Activated naive CD8-positive, alpha-beta T cell treated with anti-CD3 and anti-CD28 coated beads, Interleukin-2, amount 50 U/mL, for 24 hours (primary cell): ENCODE results near the gene ALAS1.
A peak's percentile ranks its signal among the peaks of the same experiment; 100 is the strongest.

Experiments used
- ATAC-seq: fragments of 150-1000 bp; cut with Tn5 transposase; one replicate; pipeline ENCODE4 v1.10.0; 2021
- DNase-seq: peaks from one replicate; pipeline ENCODE4 v3.0.0; 2021
- H3K27ac Mint-ChIP-seq: one replicate; pipeline ENCODE4 v1.8.0; 2021; ENCODE audit warnings: mild to moderate bottlenecking, mixed read lengths
- H3K27me3 Mint-ChIP-seq: one replicate; pipeline ENCODE4 v1.8.0; 2021; ENCODE audit warnings: mixed read lengths
- H3K36me3 Mint-ChIP-seq: one replicate; pipeline ENCODE4 v1.8.0; 2021; ENCODE audit warnings: low read depth, mixed read lengths
- H3K4me1 Mint-ChIP-seq: one replicate; pipeline ENCODE4 v1.8.0; 2021; ENCODE audit warnings: mixed read lengths
- H3K4me3 Mint-ChIP-seq: one replicate; pipeline ENCODE4 v1.8.0; 2021; ENCODE audit warnings: mild to moderate bottlenecking, moderate library complexity, mixed read lengths
- H3K9me3 Mint-ChIP-seq: one replicate; pipeline ENCODE4 v1.8.0; 2021; ENCODE audit warnings: mixed read lengths

Gene ALAS1

GRCh38 chr3:52217409-52217805 is 19.4 kb downstream of the ALAS1 start:
- H3K4me3 Mint-ChIP-seq, result peak overlapping the region; percentile 18
- ATAC-seq (no peak), DNase-seq (peak; percentile 8)
- H3K9me3 Mint-ChIP-seq, result no peaks in the 10 kb centered on the region
- H3K36me3 Mint-ChIP-seq, result peaks cover 28% of the 10 kb centered on the region
- H3K27ac Mint-ChIP-seq, result peak overlapping the region; percentile 21
- peaks cover 54% of the 10 kb centered on the region for H3K4me1 Mint-ChIP-seq
- no peaks in the 10 kb centered on the region for H3K27me3 Mint-ChIP-seq

GRCh38 chr3:52218026-52218425 is 20.1 kb downstream of the ALAS1 start:
- Mint-ChIP-seq H3K4me1 (peaks cover 59% of the 10 kb centered on the region), H3K27ac (peak overlapping the region; percentile 21), H3K9me3 (no peaks in the 10 kb centered on the region), H3K27me3 (no peaks in the 10 kb centered on the region), H3K4me3 (peak overlapping the region; percentile 18), H3K36me3 (peaks cover 24% of the 10 kb centered on the region)
- ATAC-seq, result no peak
- DNase-seq, result peak; percentile 5

GRCh38 chr3:52218454-52218853 is 20.5 kb downstream of the ALAS1 start:
- Mint-ChIP-seq H3K27ac (peak overlapping the region; percentile 18), H3K4me1 (peaks cover 63% of the 10 kb centered on the region), H3K27me3 (no peaks in the 10 kb centered on the region), H3K36me3 (peaks cover 23% of the 10 kb centered on the region), H3K4me3 (peak overlapping the region; percentile 18), H3K9me3 (no peaks in the 10 kb centered on the region)
- ATAC-seq, result peak; percentile 22
- peak; percentile 49 for DNase-seq

GRCh38 chr3:52218937-52219650 is 21.1 kb downstream of the ALAS1 start:
- Mint-ChIP-seq H3K36me3 (peaks cover 18% of the 10 kb centered on the region), H3K27ac (peak overlapping the region; percentile 18), H3K4me1 (peaks cover 69% of the 10 kb centered on the region), H3K27me3 (no peaks in the 10 kb centered on the region), H3K9me3 (no peaks in the 10 kb centered on the region), H3K4me3 (peak overlapping the region; percentile 8)
- peak; percentile 4 for DNase-seq
- ATAC-seq, result no peak

- Mint-ChIP-seq H3K4me1 (peaks cover 78% of the 10 kb centered on the region), H3K27ac (no peak overlapping the region), H3K4me3 (no peak overlapping the region), H3K27me3 (no peaks in the 10 kb centered on the region), H3K9me3 (no peaks in the 10 kb centered on the region), H3K36me3 (peaks cover 7% of the 10 kb centered on the region)
- peak; percentile 63 for ATAC-seq
- peak; percentile 94 for DNase-seq
Measured at GRCh38 chr3:52220380-52221026, 22.5 kb downstream of the ALAS1 start.

GRCh38 chr3:52221141-52221562 is 23.2 kb downstream of the ALAS1 start:
- Mint-ChIP-seq H3K4me3 (no peak overlapping the region), H3K4me1 (peaks cover 85% of the 10 kb centered on the region), H3K36me3 (peaks cover 5% of the 10 kb centered on the region), H3K9me3 (no peaks in the 10 kb centered on the region), H3K27me3 (no peaks in the 10 kb centered on the region), H3K27ac (no peak overlapping the region)
- DNase-seq (no peak), ATAC-seq (no peak)

- no peak for ATAC-seq
- peak overlapping the region; percentile 71 for H3K4me3 Mint-ChIP-seq
- H3K27ac Mint-ChIP-seq, result peak overlapping the region; percentile 31
Measured at GRCh38 chr3:52221563-52222318, 23.8 kb downstream of the ALAS1 start.

GRCh38 chr3:52222319-52223221 is 24.6 kb downstream of the ALAS1 start:
- peak overlapping the region; percentile 31 for H3K27ac Mint-ChIP-seq

More at GRCh38 chr3:52221563-52222318, 23.8 kb downstream of the ALAS1 start:
- Mint-ChIP-seq H3K36me3 (peaks cover under 1% of the 10 kb centered on the region), H3K9me3 (no peaks in the 10 kb centered on the region), H3K4me1 (peaks cover 87% of the 10 kb centered on the region), H3K27me3 (no peaks in the 10 kb centered on the region)
- DNase-seq, result peak; percentile 41

GRCh38 chr3:52223449-52224408 is 25.8 kb downstream of the ALAS1 start:
- ATAC-seq, result no peak
- no peaks in the 10 kb centered on the region for H3K36me3 Mint-ChIP-seq
- DNase-seq, result peak; percentile 2
- peaks cover 71% of the 10 kb centered on the region for H3K4me1 Mint-ChIP-seq
- H3K9me3 Mint-ChIP-seq, result no peaks in the 10 kb centered on the region
- no peaks in the 10 kb centered on the region for H3K27me3 Mint-ChIP-seq
- peak overlapping the region; percentile 41 for H3K27ac Mint-ChIP-seq
- H3K4me3 Mint-ChIP-seq, result no peak overlapping the region

More at GRCh38 chr3:52222319-52223221, 24.6 kb downstream of the ALAS1 start:
- ATAC-seq (no peak), DNase-seq (peak; percentile 3)
- H3K4me3 Mint-ChIP-seq, result peak overlapping the region; percentile 71
- H3K27me3 Mint-ChIP-seq, result no peaks in the 10 kb centered on the region
- no peaks in the 10 kb centered on the region for H3K9me3 Mint-ChIP-seq
- peaks cover 82% of the 10 kb centered on the region for H3K4me1 Mint-ChIP-seq
- no peaks in the 10 kb centered on the region for H3K36me3 Mint-ChIP-seq

- peak within 1 kb of the TSS; percentile 56 for H3K4me3 Mint-ChIP-seq
- peak within 1 kb of the TSS; percentile 68 for H3K27ac Mint-ChIP-seq
Measured at GRCh38 chr3:52225452-52226228, 27.7 kb downstream of the ALAS1 start, which contains the start of gene TLR9. TLR9 (minus strand) TSS chr3:52225645; CDS start chr3:52225529, 116 bp downstream.

GRCh38 chr3:52226229-52226817 is 28.4 kb downstream of the ALAS1 start:
- Mint-ChIP-seq H3K4me3 (peak overlapping the region; percentile 56), H3K9me3 (no peaks in the 10 kb centered on the region), H3K36me3 (peaks cover 11% of the 10 kb centered on the region), H3K4me1 (peaks cover 51% of the 10 kb centered on the region), H3K27ac (peak overlapping the region; percentile 68), H3K27me3 (no peaks in the 10 kb centered on the region)
- DNase-seq (no peak), ATAC-seq (no peak)

More at GRCh38 chr3:52225452-52226228, 27.7 kb downstream of the ALAS1 start, which contains the start of gene TLR9:
- ATAC-seq (peak; percentile 67), DNase-seq (peak; percentile 48)
- no peaks in the 10 kb centered on the region for H3K9me3 Mint-ChIP-seq
- peaks cover 9% of the 10 kb centered on the region for H3K36me3 Mint-ChIP-seq
- no peaks in the 10 kb centered on the region for H3K27me3 Mint-ChIP-seq
- peaks cover 55% of the 10 kb centered on the region for H3K4me1 Mint-ChIP-seq

GRCh38 chr3:52227117-52227516 is 29.2 kb downstream of the ALAS1 start:
- no peaks in the 10 kb centered on the region for H3K27me3 Mint-ChIP-seq
- peaks cover 14% of the 10 kb centered on the region for H3K36me3 Mint-ChIP-seq
- DNase-seq (peak; percentile 11), ATAC-seq (no peak)
- no peaks in the 10 kb centered on the region for H3K9me3 Mint-ChIP-seq
- H3K4me1 Mint-ChIP-seq, result peaks cover 47% of the 10 kb centered on the region
- peak overlapping the region; percentile 68 for H3K27ac Mint-ChIP-seq
- no peak overlapping the region for H3K4me3 Mint-ChIP-seq
